OCI-LY7 (cell line): Measurements from ENCODE around the gene SLC16A10.

Source experiments
- EZH2phosphoT487 ChIP-seq: fragments of 200-600 bp; sonication (generic); IDR thresholded peaks from 2 replicates; pipeline ENCODE4 v1.6.1; 2018; ENCODE audit warnings: low read depth, borderline replicate concordance, mild to moderate bottlenecking, mixed run types, antibody characterized with exemption, low read length, moderate library complexity, mixed read lengths
- TF ChIP-seq, protein P1 (sequence below): fragments of 200-600 bp; sonication (generic); conservative IDR thresholded peaks from 2 replicates; pipeline ENCODE4 v1.5.1; 2014; ENCODE audit warnings: mild to moderate bottlenecking, antibody characterized with exemption, low read length, moderate library complexity, mixed read lengths

DNA sequence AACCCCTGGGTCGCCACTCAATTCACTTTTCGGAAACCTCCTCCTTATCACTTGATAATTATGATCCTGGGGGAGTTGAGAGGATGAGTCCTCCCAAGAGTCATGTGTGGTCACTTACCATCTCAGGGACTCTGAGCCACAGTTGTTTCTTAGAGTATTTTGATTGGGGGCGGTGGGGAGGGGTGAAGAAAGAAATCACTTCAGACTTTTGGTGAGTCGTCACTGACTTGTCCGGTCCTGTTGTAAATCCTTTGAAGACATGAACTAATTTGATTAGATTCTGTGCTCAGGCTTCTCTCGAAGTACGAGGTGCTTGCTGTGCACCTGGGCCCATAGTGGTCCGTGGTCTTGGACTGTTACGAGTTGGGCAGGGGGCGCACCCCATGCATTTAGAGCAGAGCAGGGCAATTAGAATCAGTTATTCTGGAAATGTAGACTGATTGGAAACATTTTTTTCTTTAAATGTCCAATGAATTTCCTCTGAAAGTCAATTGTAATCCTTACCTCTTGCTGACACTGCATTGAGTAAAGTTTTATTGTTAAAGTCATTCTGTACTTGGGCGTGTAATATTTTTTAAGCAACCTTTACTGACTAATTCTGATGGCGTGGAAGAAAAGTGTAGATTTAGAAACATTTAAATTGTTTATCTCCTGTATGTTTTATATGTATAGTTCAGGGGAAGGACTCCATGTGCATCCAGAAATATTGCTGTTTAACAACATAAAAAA lies 173.4 kb downstream of the SLC16A10 start:
- TF ChIP-seq, protein P1, sequence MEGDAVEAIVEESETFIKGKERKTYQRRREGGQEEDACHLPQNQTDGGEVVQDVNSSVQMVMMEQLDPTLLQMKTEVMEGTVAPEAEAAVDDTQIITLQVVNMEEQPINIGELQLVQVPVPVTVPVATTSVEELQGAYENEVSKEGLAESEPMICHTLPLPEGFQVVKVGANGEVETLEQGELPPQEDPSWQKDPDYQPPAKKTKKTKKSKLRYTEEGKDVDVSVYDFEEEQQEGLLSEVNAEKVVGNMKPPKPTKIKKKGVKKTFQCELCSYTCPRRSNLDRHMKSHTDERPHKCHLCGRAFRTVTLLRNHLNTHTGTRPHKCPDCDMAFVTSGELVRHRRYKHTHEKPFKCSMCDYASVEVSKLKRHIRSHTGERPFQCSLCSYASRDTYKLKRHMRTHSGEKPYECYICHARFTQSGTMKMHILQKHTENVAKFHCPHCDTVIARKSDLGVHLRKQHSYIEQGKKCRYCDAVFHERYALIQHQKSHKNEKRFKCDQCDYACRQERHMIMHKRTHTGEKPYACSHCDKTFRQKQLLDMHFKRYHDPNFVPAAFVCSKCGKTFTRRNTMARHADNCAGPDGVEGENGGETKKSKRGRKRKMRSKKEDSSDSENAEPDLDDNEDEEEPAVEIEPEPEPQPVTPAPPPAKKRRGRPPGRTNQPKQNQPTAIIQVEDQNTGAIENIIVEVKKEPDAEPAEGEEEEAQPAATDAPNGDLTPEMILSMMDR: no peak
- no peak for TF ChIP-seq EZH2phosphoT487
